Measurements from ENCODE around the gene NUTF2.

- TF ChIP-seq CTCF (IDR thresholded peaks at IDR 0.05 in 4 of 5, conservative IDR thresholded peaks at IDR 0.05 in 1 of 5) (no peak), POLR2A (IDR thresholded peaks at IDR 0.05) (peak in 1 of 2 donors; percentile 36)
Measured at GRCh38 chr16:67860589-67861398, 14.1 kb downstream of the NUTF2 start.
